PFSK-1 (cell line): ENCODE results near the gene NACC2.

Source experiments
- FOXP2 ChIP-seq: optimal IDR thresholded peaks from 2 replicates; pipeline ENCODE3; 2011; ENCODE audit warnings: borderline replicate concordance, control low read depth, inconsistent platforms; ENCODE audit not compliant: insufficient read depth; ENCODE audit errors: extremely low read length, extremely low read depth
- POLR2AphosphoS5 ChIP-seq: IDR thresholded peaks from 2 replicates; pipeline ENCODE4 v1.6.1; 2012; ENCODE audit warnings: low read depth, mild to moderate bottlenecking, control low read depth, low read length, moderate library complexity
- SIN3A ChIP-seq: IDR thresholded peaks from 2 replicates; pipeline ENCODE4 v1.6.1; 2012; ENCODE audit warnings: mild to moderate bottlenecking, low read length, moderate library complexity, borderline replicate concordance; ENCODE audit not compliant: insufficient read depth
- TAF1 ChIP-seq: IDR thresholded peaks from 2 replicates; pipeline ENCODE4 v1.6.1; 2012; ENCODE audit warnings: low read length, control low read depth, borderline replicate concordance; ENCODE audit not compliant: insufficient read depth
- TF ChIP-seq, protein P1 (sequence below), 2 experiments: IDR thresholded peaks; 2 replicates each; pipeline versions ENCODE4 v1.6.1 to v1.8.0; 2011 to 2012; ENCODE audit warnings: low read depth in 2 of 2, low read length in 2 of 2, control low read depth in 1 of 2, inconsistent platforms in 1 of 2, mild to moderate bottlenecking in 1 of 2, moderate library complexity in 1 of 2; ENCODE audit not compliant: insufficient read depth in 1 of 2

The NACC2 gene

DNA sequence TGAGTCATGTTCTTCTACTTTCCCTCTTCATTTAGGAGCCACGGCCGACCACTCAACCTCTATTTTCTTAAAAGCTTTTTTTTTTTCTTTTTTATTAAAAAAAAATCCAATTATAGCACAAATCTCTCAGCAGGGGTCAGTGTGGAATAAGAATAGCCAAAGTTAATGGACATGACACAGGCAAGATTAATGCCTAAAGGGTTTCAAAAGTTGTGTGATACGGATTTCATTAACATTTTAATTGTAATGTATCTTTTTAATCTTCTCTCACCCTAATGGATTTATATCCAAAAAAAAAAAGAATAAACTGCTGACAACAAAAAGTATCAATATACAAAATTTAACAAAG, 5.4 kb downstream of the NACC2 start:
- TF ChIP-seq TAF1 (no peak), FOXP2 (no peak), POLR2AphosphoS5 (no peak), SIN3A (no peak)
- TF ChIP-seq, protein P1, sequence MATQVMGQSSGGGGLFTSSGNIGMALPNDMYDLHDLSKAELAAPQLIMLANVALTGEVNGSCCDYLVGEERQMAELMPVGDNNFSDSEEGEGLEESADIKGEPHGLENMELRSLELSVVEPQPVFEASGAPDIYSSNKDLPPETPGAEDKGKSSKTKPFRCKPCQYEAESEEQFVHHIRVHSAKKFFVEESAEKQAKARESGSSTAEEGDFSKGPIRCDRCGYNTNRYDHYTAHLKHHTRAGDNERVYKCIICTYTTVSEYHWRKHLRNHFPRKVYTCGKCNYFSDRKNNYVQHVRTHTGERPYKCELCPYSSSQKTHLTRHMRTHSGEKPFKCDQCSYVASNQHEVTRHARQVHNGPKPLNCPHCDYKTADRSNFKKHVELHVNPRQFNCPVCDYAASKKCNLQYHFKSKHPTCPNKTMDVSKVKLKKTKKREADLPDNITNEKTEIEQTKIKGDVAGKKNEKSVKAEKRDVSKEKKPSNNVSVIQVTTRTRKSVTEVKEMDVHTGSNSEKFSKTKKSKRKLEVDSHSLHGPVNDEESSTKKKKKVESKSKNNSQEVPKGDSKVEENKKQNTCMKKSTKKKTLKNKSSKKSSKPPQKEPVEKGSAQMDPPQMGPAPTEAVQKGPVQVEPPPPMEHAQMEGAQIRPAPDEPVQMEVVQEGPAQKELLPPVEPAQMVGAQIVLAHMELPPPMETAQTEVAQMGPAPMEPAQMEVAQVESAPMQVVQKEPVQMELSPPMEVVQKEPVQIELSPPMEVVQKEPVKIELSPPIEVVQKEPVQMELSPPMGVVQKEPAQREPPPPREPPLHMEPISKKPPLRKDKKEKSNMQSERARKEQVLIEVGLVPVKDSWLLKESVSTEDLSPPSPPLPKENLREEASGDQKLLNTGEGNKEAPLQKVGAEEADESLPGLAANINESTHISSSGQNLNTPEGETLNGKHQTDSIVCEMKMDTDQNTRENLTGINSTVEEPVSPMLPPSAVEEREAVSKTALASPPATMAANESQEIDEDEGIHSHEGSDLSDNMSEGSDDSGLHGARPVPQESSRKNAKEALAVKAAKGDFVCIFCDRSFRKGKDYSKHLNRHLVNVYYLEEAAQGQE (IDR thresholded peaks at IDR 0.05; ENCODE audit: insufficient read depth in 1 of 2, low read depth in 2 of 2, low read length in 2 of 2) = no peak

DNA sequence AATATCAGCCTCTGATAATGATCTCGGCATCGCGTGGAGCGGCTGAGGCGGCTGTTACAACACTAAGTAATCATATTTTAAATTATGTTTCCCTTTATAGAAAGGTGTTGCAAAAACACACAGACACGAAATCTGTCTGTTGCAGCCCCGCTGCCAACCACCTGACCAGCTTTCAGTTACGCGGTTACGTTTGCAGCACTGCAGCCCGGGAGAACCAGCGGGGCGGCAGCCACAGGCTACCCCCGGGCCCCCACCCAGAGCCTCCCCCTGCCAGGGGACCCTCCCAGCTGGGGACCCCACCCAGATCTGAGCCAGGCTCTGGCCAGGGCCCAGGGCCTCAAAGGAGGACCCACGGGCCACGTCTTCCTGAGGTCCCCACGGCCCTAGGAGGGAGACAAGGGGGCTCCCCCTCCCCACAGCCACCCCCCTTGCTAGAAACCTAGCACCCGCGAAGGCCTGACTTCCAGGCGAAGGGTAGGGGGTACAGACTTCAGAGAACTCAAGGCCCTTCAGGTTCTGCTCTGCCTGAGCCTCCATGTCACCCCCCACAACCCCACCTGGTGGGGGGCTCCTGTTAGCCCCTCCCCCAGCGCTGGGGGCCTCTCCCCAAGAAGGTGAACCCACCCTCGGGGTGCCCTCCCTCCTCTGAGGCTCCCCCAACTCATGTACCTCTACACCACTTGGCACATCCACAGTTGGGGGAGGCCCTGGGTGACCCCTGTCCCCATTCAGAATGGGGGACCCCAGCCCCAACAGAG, 6.0 kb downstream of the NACC2 start:
- TF ChIP-seq, protein P1 (IDR thresholded peaks at IDR 0.05; ENCODE audit: insufficient read depth in 1 of 2, low read depth in 2 of 2, low read length in 2 of 2) = no peak
- TF ChIP-seq SIN3A (no peak), FOXP2 (no peak), TAF1 (no peak), POLR2AphosphoS5 (no peak)

DNA sequence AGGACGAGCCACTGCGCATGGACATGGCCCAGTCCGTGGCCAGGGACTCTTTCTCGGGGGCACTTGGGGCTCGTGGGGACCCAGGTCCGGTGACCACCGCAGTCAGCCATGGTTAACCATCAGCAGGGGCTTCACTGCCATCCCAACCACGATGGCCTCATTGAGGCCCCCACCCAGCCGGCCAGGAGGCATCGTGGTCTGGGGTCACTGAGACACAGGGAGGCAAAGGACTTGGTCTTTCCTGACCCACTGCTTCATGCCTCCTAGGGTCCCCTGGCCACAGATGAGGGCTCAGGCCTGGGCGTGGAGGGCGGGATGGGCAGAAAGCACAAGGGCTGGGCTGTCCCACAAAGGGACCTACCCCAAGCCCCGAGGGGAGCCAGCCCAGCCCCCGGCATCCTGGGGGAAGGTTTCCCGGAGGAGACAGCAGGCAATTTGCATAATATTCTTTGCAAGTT, 6.6 kb downstream of the NACC2 start:
- TF ChIP-seq SIN3A (no peak), TAF1 (no peak), POLR2AphosphoS5 (no peak), FOXP2 (no peak)
- TF ChIP-seq, protein P1 (IDR thresholded peaks at IDR 0.05; ENCODE audit: insufficient read depth in 1 of 2, low read depth in 2 of 2, low read length in 2 of 2) = no peak

DNA sequence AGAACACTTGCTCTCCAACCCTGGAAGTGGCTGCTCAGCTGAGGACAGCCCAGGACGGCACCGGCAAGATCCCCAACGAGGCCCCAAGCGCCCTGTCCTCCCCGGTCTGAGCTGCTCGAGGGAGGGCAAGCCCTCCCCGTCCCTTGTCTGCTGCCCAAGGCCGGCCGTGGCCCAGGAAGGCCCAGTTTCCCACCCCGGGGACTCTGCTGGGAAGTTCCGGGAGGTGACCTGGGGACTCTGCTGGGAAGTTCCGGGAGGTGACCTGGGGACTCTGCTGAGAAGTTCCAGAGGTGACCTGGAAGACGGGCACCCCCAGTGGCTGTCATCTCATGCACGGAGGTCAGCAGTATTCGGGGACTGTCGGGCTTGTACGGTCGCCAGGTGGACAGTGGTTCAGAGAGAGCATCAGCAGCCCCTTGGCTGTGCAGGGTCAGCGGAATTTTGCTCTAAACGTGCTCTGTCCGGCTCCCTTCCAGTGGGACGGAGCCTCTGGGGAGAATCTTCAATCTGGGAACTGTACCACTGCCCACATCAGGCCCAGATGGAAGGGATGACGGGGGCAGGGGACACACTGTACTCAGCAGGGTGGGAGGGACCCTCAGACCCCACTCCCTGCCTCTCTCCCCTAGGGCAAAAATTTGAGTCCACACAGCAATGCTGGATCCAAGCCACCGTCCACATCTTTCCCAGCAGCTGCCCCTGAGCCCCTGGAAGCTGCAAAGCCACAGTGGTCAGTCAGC, 7.2 kb downstream of the NACC2 start:
- TF ChIP-seq POLR2AphosphoS5 = no peak
- no peak for TF ChIP-seq TAF1
- TF ChIP-seq, protein P1 (IDR thresholded peaks at IDR 0.05; ENCODE audit: insufficient read depth in 1 of 2, low read depth in 2 of 2, low read length in 2 of 2) = no peak
- TF ChIP-seq SIN3A = no peak
- no peak for TF ChIP-seq FOXP2
